WTC11 (cell line): Measurements from ENCODE around the gene SLC7A4. TPM values are rescaled to one million over a fixed set of nuclear protein-coding genes. Genes with fewer than 3 reads are reported as not detected.

ENCODE experiments used
- E2F4 ChIP-seq: sonication (generic); formaldehyde crosslinking; IDR thresholded peaks from 2 replicates; pipeline ENCODE4 v1.8.1; 2022; ENCODE audit warnings: low read depth, mild to moderate bottlenecking, moderate library complexity, missing genetic modification reagents, borderline replicate concordance
- FOXP1 ChIP-seq: sonication (generic); formaldehyde crosslinking; IDR thresholded peaks from 2 replicates; pipeline ENCODE4 v1.8.0; 2022; ENCODE audit warnings: missing genetic modification reagents, mild to moderate bottlenecking, moderate library complexity, borderline replicate concordance
- GABPB1 ChIP-seq: sonication (generic); formaldehyde crosslinking; IDR thresholded peaks from 2 replicates; pipeline ENCODE4 v1.8.1; 2023; ENCODE audit warnings: mild to moderate bottlenecking, missing genetic modification reagents
- GRHL2 ChIP-seq: fragments of 250-450 bp; sonication (Bioruptor Pico); IDR thresholded peaks from 2 replicates; pipeline ENCODE4 v1.8.0; 2022; ENCODE audit warnings: mild to moderate bottlenecking, moderate library complexity; ENCODE audit not compliant: insufficient replicate concordance, severe bottlenecking
- GTF2I ChIP-seq: fragments of 250-450 bp; sonication (Bioruptor Pico); conservative IDR thresholded peaks from 2 replicates; pipeline ENCODE4 v1.4.0; 2021; ENCODE audit warnings: mild to moderate bottlenecking
- IRF2 ChIP-seq: sonication (generic); formaldehyde crosslinking; IDR thresholded peaks from 2 replicates; pipeline ENCODE4 v1.8.0; 2022; ENCODE audit warnings: low read depth, missing genetic modification reagents, borderline replicate concordance
- JUN ChIP-seq: sonication (generic); formaldehyde crosslinking; IDR thresholded peaks from 2 replicates; pipeline ENCODE4 v1.8.0; 2023; ENCODE audit warnings: mild to moderate bottlenecking, missing genetic modification reagents
- KAT7 ChIP-seq: sonication (generic); formaldehyde crosslinking; IDR thresholded peaks from 2 replicates; pipeline ENCODE4 v1.8.1; 2023; ENCODE audit warnings: missing genetic modification reagents, mild to moderate bottlenecking, borderline replicate concordance
- MXD4 ChIP-seq: fragments of 250-450 bp; sonication (Bioruptor Pico); IDR thresholded peaks from 2 replicates; pipeline ENCODE4 v1.8.0; 2021; ENCODE audit warnings: mild to moderate bottlenecking, moderate library complexity, borderline replicate concordance
- NFE2L1 ChIP-seq: sonication (generic); formaldehyde crosslinking; IDR thresholded peaks from 2 replicates; pipeline ENCODE4 v1.8.1; 2023; ENCODE audit warnings: missing genetic modification reagents
- PRDM15 ChIP-seq: sonication (generic); formaldehyde crosslinking; IDR thresholded peaks from 2 replicates; pipeline ENCODE4 v1.8.0; 2022; ENCODE audit warnings: missing genetic modification reagents
- SMAD3 ChIP-seq: sonication (generic); formaldehyde crosslinking; IDR thresholded peaks from 2 replicates; pipeline ENCODE4 v1.8.0; 2022; ENCODE audit warnings: missing genetic modification reagents, mild to moderate bottlenecking, borderline replicate concordance
- ZBTB21 ChIP-seq: sonication (generic); formaldehyde crosslinking; IDR thresholded peaks from 2 replicates; pipeline ENCODE4 v1.8.1; 2023; ENCODE audit warnings: mild to moderate bottlenecking, missing genetic modification reagents, borderline replicate concordance
- ZNF263 ChIP-seq: sonication (generic); formaldehyde crosslinking; IDR thresholded peaks from 2 replicates; pipeline ENCODE4 v1.8.1; 2022; ENCODE audit warnings: low read depth, mild to moderate bottlenecking, moderate library complexity, missing genetic modification reagents
- ZNF317 ChIP-seq: sonication (generic); formaldehyde crosslinking; IDR thresholded peaks from 2 replicates; pipeline ENCODE4 v1.8.1; 2023; ENCODE audit warnings: low read depth, mild to moderate bottlenecking, moderate library complexity, missing genetic modification reagents, borderline replicate concordance
- ZNF423 ChIP-seq: fragments of 250-450 bp; sonication (Bioruptor Pico); IDR thresholded peaks from 2 replicates; pipeline ENCODE4 v2.1.2; 2022; ENCODE audit warnings: mild to moderate bottlenecking, moderate library complexity
- ZNF425 ChIP-seq: fragments of 250-450 bp; sonication (Bioruptor Pico); conservative IDR thresholded peaks from 2 replicates; pipeline ENCODE4 v1.9.0; 2021; ENCODE audit warnings: mild to moderate bottlenecking
- ZSCAN18 ChIP-seq: fragments of 250-450 bp; sonication (Bioruptor Pico); IDR thresholded peaks from 2 replicates; pipeline ENCODE4 v2.1.2; 2022; ENCODE audit warnings: mild to moderate bottlenecking, moderate library complexity
- total RNA-seq: library from RNA; stranded (reverse); gene quantifications from 3 replicates; pipeline ENCODE4 v1.2.3, GENCODE V29; 2021
- TF ChIP-seq, protein P1 (sequence below): sonication (generic); formaldehyde crosslinking; IDR thresholded peaks from 2 replicates; pipeline ENCODE4 v1.8.0; 2023; ENCODE audit warnings: mild to moderate bottlenecking, missing genetic modification reagents

Gene SLC7A4
- total RNA-seq, 1 experiment from 2014 or later = 0.37 TPM

- peak; percentile 82; the same call in 1 of the 2 replicates for TF ChIP-seq NFE2L1 (CRISPR knock-in tag)
- TF ChIP-seq ZNF423 (CRISPR knock-in tag) = no peak
- TF ChIP-seq GRHL2 = no peak
- TF ChIP-seq FOXP1 (CRISPR knock-in tag) = peak; percentile 80
- TF ChIP-seq E2F4 (CRISPR knock-in tag) = no peak
- TF ChIP-seq ZNF263 (CRISPR knock-in tag) = no peak
- TF ChIP-seq MXD4 (CRISPR knock-in tag) = no peak
- TF ChIP-seq PRDM15 (CRISPR knock-in tag) = 0 out of 2 replicates have a peak, but pooled peaks have one; percentile 7
- no peak for TF ChIP-seq ZBTB21 (CRISPR knock-in tag)
- no peak for TF ChIP-seq ZNF425
- no peak for TF ChIP-seq IRF2 (CRISPR knock-in tag)
- peak; percentile 72 for TF ChIP-seq GABPB1 (CRISPR knock-in tag)
- TF ChIP-seq SMAD3 (CRISPR knock-in tag) = peak; percentile 70; the same call in 1 of the 2 replicates
- TF ChIP-seq, protein P1, sequence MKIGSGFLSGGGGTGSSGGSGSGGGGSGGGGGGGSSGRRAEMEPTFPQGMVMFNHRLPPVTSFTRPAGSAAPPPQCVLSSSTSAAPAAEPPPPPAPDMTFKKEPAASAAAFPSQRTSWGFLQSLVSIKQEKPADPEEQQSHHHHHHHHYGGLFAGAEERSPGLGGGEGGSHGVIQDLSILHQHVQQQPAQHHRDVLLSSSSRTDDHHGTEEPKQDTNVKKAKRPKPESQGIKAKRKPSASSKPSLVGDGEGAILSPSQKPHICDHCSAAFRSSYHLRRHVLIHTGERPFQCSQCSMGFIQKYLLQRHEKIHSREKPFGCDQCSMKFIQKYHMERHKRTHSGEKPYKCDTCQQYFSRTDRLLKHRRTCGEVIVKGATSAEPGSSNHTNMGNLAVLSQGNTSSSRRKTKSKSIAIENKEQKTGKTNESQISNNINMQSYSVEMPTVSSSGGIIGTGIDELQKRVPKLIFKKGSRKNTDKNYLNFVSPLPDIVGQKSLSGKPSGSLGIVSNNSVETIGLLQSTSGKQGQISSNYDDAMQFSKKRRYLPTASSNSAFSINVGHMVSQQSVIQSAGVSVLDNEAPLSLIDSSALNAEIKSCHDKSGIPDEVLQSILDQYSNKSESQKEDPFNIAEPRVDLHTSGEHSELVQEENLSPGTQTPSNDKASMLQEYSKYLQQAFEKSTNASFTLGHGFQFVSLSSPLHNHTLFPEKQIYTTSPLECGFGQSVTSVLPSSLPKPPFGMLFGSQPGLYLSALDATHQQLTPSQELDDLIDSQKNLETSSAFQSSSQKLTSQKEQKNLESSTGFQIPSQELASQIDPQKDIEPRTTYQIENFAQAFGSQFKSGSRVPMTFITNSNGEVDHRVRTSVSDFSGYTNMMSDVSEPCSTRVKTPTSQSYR (CRISPR knock-in tag) = peak; percentile 94
- TF ChIP-seq ZSCAN18 = no peak
- TF ChIP-seq GTF2I (CRISPR knock-in tag) = no peak
- no peak for TF ChIP-seq ZNF317 (CRISPR knock-in tag)
- TF ChIP-seq KAT7 = no peak
- TF ChIP-seq JUN = no peak; the same call in 1 of the 2 replicates
Measured at GRCh38 chr22:21001601-21002325, 30.6 kb downstream of the SLC7A4 start, which contains the start of gene THAP7 (continued).
